HCT116 (cell line): ENCODE data around the gene SPATA17. TPM values are rescaled to one million over a fixed set of nuclear protein-coding genes. Genes with fewer than 3 reads are reported as not detected.

Experiments used
- ATAC-seq: fragments of 200-7000 bp; cut with Tn5 transposase; 2 replicates; pipeline ENCODE4 v1.9.1; 2020; ENCODE audit warnings: mild to moderate bottlenecking, moderate library complexity
- BruUV-seq: library from RNA; stranded (reverse); fragments of 400-500 nt; replicated peaks from 2 replicates; lab custom pipeline; 2021; lab: Mats Ljungman, UMichigan
- CTCF ChIA-PET: fragments of 300-600 bp; sonication (Branson Sonifier 250); formaldehyde crosslinking; loops from one replicate; lab custom pipeline; 2021; ENCODE audit warnings: antibody characterized with exemption; lab: Charles Lee
- POLR2A ChIA-PET: fragments of 300-600, 350-600 bp; sonication (Branson Sonifier 250); formaldehyde crosslinking; loops from one replicate; lab custom pipeline; 2021; ENCODE audit warnings: antibody characterized with exemption; lab: Charles Lee
- RAD21 ChIA-PET, 2 experiments: fragments of 300-600 bp; sonication (Branson Sonifier 250); formaldehyde crosslinking; loops; one replicate each; lab custom pipeline; 2023; ENCODE audit warnings: low total read pairs in 2 of 2; ENCODE audit not compliant: uncharacterized antibody in 2 of 2, unreplicated experiment in 2 of 2, low non-redundant PET in 1 of 2; lab: Charles Lee
- DNase-seq: peaks from one replicate; pipeline ENCODE4 v3.0.0-alpha.2; 2010; ENCODE audit warnings: low read depth, low spot score
- H2AFZ ChIP-seq: fragments of 200-600 bp; shearing (Covaris generic), sonication (generic); 2 replicates; pipeline ENCODE4 v1.6.1; 2017; ENCODE audit warnings: low read depth, mixed run types, mixed read lengths, antibody characterized with exemption, low read length; ENCODE audit not compliant: poor library complexity, severe bottlenecking
- H3K27ac ChIP-seq: 2 replicates; pipeline ENCODE4 v1.5.1; 2012; ENCODE audit warnings: low read depth, low read length
- H3K27me3 ChIP-seq: fragments of 200-600 bp; sonication (generic); 2 replicates; pipeline ENCODE4 v1.6.1; 2016; ENCODE audit warnings: mixed run types, low read length, mixed read lengths; ENCODE audit not compliant: insufficient read depth
- H3K36me3 ChIP-seq, 2 experiments: fragments of 200-500 bp in 1 of 2; fragments of 200-600 bp in 1 of 2; sonication (Bioruptor generic) in 1 of 2; sonication (generic) in 1 of 2; 2 replicates each; pipeline versions ENCODE4 v1.5.1 to v1.6.1; 2014 to 2016; ENCODE audit warnings: low read length in 2 of 2, inconsistent platforms in 1 of 2, mixed read lengths in 1 of 2, mixed run types in 1 of 2; ENCODE audit not compliant: insufficient read depth in 2 of 2, control insufficient read depth in 1 of 2
- H3K4me1 ChIP-seq, 2 experiments: fragments of 200-600 bp in 1 of 2; sonication (generic) in 1 of 2; 2 replicates each; pipeline versions ENCODE4 v1.5.1 to v1.6.1; 2012 to 2017; ENCODE audit warnings: low read length in 2 of 2, inconsistent platforms in 1 of 2, mild to moderate bottlenecking in 1 of 2, mixed read lengths in 1 of 2, mixed run types in 1 of 2, moderate library complexity in 1 of 2; ENCODE audit not compliant: insufficient read depth in 2 of 2, control insufficient read depth in 1 of 2
- H3K4me2 ChIP-seq: fragments of 200-600 bp; sonication (generic); 2 replicates; pipeline ENCODE4 v1.6.1; 2017; ENCODE audit warnings: mixed run types, low read length, mixed read lengths
- H3K4me3 ChIP-seq, 2 experiments: fragments of 200-600 bp in 1 of 2; sonication (generic) in 1 of 2; replicated peaks in 1 of 2; 2 replicates each; pipeline ENCODE4 v1.5.1; 2011 to 2016; ENCODE audit warnings: low read length in 2 of 2, control low read depth in 1 of 2, low read depth in 1 of 2, mild to moderate bottlenecking in 1 of 2, mixed read lengths in 1 of 2, mixed run types in 1 of 2
- H3K79me2 ChIP-seq: fragments of 200-600 bp; sonication (generic); 2 replicates; pipeline ENCODE4 v1.6.1; 2017; ENCODE audit warnings: mild to moderate bottlenecking, mixed run types, low read length, moderate library complexity, mixed read lengths; ENCODE audit not compliant: insufficient read depth
- H3K9ac ChIP-seq: fragments of 200-600 bp; sonication (generic); 2 replicates; pipeline ENCODE4 v1.6.1; 2016; ENCODE audit warnings: low read length, mixed read lengths
- H3K9me2 ChIP-seq: fragments of 200-600 bp; sonication (generic), shearing (Covaris generic); 2 replicates; pipeline ENCODE4 v1.6.1; 2017; ENCODE audit warnings: mixed run types, mild to moderate bottlenecking, moderate library complexity; ENCODE audit not compliant: insufficient read depth
- H3K9me3 ChIP-seq, 2 experiments: fragments of 200-500 bp in 1 of 2; fragments of 200-600 bp in 1 of 2; sonication (Bioruptor generic) in 1 of 2; sonication (generic) in 1 of 2; 2 replicates each; pipeline ENCODE4 v1.6.1; 2014 to 2017; ENCODE audit warnings: low read length in 2 of 2, mixed read lengths in 2 of 2, inconsistent platforms in 1 of 2, low read depth in 1 of 2, mild to moderate bottlenecking in 1 of 2, mixed run types in 1 of 2, moderate library complexity in 1 of 2; ENCODE audit not compliant: control insufficient read depth in 1 of 2, insufficient read depth in 1 of 2
- H4K20me1 ChIP-seq: fragments of 200-600 bp; sonication (generic), shearing (Covaris generic); 2 replicates; pipeline ENCODE4 v1.6.1; 2017; ENCODE audit warnings: mixed run types, mild to moderate bottlenecking, moderate library complexity; ENCODE audit not compliant: insufficient read depth
- CTCF ChIP-seq, 3 experiments: fragments of 200-600 bp in 1 of 3; sonication (generic) in 1 of 3; IDR thresholded peaks in 2 of 3; conservative IDR thresholded peaks in 1 of 3; 2 replicates each; pipeline ENCODE4 v1.5.1; 2012 to 2017; ENCODE audit warnings: low read depth in 2 of 3, low read length in 2 of 3, antibody characterized with exemption in 1 of 3, borderline replicate concordance in 1 of 3, control low read depth in 1 of 3, mild to moderate bottlenecking in 1 of 3, mixed read lengths in 1 of 3, mixed run types in 1 of 3, moderate library complexity in 1 of 3; ENCODE audit not compliant: insufficient read depth in 1 of 3
- REST ChIP-seq: IDR thresholded peaks from 2 replicates; pipeline ENCODE4 v1.6.1; 2012; ENCODE audit warnings: low read depth
- SIN3A ChIP-seq: IDR thresholded peaks from 2 replicates; pipeline ENCODE4 v1.6.1; 2012; ENCODE audit warnings: low read depth
- intact Hi-C: fragments of 100-400 bp; cut with micrococcal nuclease; formaldehyde crosslinking; loops from 2 replicates; pipeline ENCODE4 v1.10.0; 2022
- total RNA-seq: library from RNA; stranded (reverse); gene quantifications from one replicate; pipeline ENCODE4 v1.2.1, GENCODE V29; 2021; ENCODE audit not compliant: unreplicated experiment

The SPATA17 gene
- total RNA-seq, 1 experiment from 2014 or later, result 2.5 TPM

DNA sequence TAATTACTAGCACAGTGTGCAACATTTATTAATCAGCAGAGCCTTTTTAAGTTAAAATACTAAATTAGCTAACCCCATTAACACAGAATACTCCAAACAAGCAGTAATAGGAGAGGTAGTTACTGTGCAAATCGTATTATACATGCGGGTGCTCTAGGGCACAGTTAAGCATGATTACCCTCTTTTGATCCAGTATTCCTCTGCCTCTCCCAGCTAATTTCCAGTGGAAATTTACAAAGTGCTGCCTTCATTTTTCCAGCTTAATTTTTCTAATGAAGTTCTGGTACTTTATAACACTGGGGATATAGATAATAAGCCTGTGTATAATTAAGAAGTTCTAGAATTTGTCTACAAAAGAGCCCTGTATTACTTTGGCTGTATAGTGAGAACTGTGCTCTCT, 159.9 kb downstream of the SPATA17 start:
- ATAC-seq (no peak), DNase-seq (no peak)
- Histone ChIP-seq H2AFZ (no peak overlapping the region), H3K27me3 (no peaks in the 10 kb centered on the region), H3K27ac (no peak overlapping the region), H4K20me1 (no peaks in the 10 kb centered on the region; the same call in 1 of the 2 replicates), H3K4me3 (no peak overlapping the region), H3K9me3 (no peaks in the 10 kb centered on the region), H3K79me2 (no peaks in the 10 kb centered on the region), H3K36me3 (no peaks in the 10 kb centered on the region), H3K4me2 (no peak overlapping the region), H3K9me2 (no peaks in the 10 kb centered on the region), H3K9ac (no peak overlapping the region), H3K4me1 (no peaks in the 10 kb centered on the region)
- POLR2A ChIA-PET, result no interaction called here
- no peak for TF ChIP-seq REST
- no peak for TF ChIP-seq CTCF (IDR thresholded peaks at IDR 0.05 in 2 of 3, conservative IDR thresholded peaks at IDR 0.05 in 1 of 3; ENCODE audit: borderline replicate concordance in 1 of 3, insufficient read depth in 1 of 3, low read depth in 2 of 3, low read length in 2 of 3)
- no peak for TF ChIP-seq SIN3A
- CTCF ChIA-PET, result no interaction called here
- intact Hi-C loops, result no loop called here
- no TSS peak for BruUV-seq
- RAD21 ChIA-PET, result no interaction called here
